GM19099 (cell line): ENCODE results near the gene RNF152.

Experiments
- POLR2A ChIP-seq: IDR thresholded peaks from 3 replicates; pipeline ENCODE4 v1.6.1; 2011; ENCODE audit warnings: low read depth; ENCODE audit not compliant: insufficient read length; ENCODE audit errors: extremely low read depth

RNF152 gene

DNA sequence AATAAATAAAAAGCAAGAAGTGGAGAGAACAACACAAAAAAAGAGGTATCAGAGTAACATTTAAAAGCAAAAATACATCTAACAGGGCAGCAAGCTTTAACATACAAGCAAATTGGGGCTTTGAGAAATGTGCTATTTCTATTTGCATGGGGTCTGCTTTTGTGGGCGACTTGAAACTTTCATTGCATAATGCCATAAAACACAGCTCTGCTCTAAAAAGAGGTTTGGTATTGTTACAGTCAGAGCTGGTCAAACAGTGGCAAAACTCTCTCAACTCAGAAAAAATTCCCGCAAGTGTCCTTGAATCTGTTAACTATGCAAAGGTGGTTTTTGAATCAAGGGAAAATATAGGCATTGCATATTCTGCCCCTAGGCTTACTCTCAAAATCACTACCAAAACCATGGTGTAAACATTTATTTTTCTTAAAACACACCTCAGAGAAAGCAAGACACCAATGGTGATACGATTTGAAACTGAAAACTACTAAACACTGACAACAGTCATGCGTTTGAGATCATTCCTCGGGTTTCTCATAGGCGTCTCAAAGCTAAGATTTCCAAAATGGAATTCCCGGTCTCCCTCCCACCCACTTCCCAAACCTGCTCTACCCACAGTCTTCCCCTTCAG is 45.5 kb downstream of the RNF152 start:
- TF ChIP-seq POLR2A = no peak

DNA sequence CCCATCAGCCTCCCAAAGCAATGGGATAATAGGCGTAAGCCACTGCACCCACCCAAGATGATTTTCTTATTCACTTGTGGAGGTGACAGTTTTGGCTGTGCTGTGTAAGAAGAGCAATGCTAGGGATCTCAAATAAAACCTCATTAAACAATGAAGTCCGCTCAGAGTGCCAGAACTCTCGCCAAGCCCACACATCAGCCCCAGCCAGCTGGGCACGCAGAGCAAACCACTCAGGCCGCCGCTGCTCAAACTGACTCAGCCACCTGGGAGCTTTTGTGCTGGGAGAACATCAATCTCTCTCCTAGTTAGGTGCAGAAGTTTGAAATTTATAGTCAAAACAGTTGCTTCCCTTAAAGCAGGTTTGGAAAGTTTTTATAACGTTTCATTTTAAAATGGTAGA is 47.6 kb downstream of the RNF152 start:
- no peak for TF ChIP-seq POLR2A

DNA sequence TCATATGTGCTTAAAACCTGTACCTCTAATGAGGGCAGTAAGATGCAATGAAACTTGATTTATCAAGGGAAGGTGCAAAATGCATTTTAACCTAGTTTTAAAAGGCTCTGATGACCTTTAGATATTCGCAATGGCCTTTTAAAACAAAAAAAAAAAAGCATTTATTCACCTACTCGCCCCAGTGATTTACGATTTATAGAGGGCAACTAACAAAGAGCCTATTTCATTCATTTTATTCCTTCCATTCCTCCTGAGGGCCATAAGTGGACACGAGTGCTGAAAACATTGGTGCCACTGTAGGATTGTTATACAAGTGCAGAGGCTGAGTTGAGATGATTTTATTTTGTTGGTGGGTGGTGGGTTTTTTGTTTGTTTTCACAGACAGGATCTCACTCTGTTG is 48.1 kb downstream of the RNF152 start:
- TF ChIP-seq POLR2A = no peak

DNA sequence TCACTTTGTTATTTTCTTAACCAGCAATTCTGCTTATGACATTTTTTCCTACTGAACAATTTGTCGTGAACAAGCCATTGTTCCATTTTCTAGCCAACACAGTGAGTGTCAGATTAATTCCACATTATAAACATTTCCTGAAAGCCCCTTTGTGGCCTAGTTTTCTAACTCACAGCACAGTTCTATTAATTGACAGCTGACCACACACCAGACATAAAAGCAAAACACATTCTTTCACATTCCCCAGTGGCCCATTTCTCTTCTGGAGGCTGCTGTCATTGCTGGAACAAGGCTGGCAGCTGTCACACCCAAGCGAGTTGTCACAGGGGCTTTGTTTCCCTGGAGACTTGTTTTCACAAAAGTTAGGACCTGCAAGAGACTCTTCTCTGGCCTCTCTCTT is 50.7 kb downstream of the RNF152 start:
- no peak for TF ChIP-seq POLR2A

DNA sequence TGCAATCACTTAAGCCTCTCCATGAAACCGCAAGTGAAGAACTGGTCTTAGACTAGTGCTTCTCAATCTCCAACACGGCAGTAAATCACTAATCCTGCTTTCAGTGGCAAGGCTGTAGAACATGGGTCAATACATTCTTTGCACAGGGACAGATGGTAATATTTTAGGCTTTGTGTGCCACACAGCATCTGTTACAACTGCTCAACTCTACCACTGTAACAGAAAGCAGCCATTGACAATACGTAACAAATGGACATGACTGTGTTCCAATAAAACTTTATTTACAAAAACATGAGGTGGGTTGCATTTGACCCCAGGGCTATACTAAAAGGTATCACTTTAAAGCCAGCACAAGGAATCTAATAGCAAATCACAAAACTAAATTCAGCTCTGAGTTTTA is 51.1 kb downstream of the RNF152 start:
- no peak for TF ChIP-seq POLR2A

DNA sequence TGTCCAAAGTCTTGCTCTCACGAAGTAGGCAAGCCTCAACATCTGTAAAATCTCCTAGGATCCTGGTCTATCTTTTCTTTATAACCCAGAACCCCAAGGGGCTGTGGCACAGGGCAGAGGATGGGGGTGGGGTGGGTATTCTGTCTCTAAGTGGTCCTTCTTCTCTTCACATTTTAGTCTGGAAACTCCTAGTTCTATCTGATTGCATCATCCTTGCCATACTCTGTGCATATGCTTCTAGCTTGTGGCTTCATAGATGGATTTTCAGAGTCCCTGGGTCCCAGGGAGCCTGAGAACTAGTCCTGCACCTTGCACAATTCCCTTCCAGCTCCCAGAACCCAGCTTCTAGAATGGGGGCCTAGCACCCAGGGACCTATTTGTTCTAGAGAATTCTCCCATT is 52.5 kb downstream of the RNF152 start:
- no peak for TF ChIP-seq POLR2A

DNA sequence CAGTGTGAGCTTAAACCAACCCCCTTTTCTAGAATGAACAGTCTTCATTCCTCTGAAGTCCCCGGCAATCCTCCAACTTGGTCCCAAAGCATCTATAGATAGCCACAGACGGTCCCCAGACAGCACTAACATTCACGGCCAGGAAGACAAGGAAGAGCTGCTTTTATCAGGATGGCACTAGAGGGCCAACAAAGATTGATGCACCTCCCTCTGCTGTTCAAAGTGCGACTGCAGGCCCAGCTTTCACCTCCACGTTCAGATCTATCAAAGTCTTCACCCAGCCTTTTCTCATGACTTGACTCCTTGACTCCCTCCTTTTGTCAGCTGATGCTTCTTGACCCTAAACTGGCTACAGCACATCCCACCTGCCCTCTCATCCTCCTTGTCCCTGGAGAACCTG is 54.3 kb downstream of the RNF152 start:
- TF ChIP-seq POLR2A = no peak

DNA sequence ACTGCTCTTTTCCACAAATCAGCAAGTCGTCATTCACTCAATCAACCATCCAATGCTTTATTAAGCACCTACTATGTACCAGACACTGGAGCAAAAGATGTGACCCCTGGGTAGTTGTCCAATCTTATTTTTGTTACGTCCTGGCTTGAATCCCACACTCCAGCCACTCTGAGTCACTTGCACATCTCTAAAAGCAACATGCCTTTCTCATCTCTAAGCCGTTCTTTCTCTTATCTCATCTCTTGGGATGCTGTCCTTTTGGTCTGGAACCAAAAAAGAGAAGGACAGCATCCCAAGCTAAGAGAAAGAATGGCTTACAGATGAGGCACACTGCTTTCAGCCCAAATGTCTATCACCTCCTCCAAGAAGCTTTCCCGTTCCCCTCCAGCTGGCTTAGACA is 58.8 kb downstream of the RNF152 start:
- no peak for TF ChIP-seq POLR2A

DNA sequence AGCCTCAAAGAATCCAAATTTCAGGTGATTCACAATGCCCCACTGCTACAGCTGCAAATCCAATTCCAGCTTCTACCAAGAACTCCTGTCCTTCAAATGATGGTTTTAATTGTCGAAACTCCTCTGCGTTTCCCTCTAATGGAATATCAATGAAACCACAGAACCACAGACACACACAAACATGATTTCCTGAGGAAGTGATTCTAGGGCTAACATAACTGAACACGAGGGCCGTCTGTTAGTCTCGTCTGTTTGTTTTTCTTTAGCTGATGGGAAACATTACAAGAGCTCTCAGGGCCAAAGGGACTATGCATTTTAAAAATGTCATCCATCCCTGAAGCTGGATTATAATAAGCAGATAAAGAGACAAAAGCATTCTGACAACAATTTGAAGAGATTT is 59.4 kb downstream of the RNF152 start:
- TF ChIP-seq POLR2A = no peak

DNA sequence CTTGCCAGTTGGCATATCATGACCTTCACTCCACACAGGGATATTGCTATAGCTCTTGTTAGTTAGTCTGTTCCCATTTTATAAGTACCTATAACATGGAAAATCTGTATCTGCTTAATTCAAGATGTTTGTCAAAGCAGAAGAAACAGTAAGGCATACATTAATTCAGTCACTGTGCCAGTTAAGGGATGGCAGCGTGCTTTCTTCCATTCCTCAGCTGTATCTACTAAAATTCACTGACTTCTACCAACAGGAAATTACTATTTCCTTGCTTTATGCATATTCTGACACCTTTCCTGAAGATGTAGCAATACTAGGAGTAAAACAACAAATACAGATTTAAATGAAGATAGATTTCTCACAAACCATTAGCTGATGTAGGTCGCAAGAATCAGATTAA is 59.9 kb downstream of the RNF152 start:
- TF ChIP-seq POLR2A = no peak

DNA sequence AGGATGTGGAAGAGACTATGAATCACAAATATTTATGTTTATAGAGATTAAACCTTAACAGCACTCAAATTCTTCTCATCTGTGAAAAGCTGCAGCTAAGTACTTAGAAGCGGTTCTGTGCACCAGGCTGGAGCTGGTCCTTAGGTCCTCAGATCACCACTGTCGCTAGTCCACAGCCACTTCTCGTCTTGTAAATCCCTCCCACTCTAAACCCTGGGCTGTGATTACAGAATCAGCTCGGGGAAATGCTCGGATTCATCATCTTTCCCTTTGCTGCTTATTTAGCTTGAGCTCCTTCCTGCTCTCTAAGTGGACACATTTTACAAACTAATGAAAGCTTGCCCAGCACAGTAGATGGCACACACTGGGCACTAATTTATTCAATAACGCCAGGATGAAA is 61.7 kb downstream of the RNF152 start:
- no peak for TF ChIP-seq POLR2A

DNA sequence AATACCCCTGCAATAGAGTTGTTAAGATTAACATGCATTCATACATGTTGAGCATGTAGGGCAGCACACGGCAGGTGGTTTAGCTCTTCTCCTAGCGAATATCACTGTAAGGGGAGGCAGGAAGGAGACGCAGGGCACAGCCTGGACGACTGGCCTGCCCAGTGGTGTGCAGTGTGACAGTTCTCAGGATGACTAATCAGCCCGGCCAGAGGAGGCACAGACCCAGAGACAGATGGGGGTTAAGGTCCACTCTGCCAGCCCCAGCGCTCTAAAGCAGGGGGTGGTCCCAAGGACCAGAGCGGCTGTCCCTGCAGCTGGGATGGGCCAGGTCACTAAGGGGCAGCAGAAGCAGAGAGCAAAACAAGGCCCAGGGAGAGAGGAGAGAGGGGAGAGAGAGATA is 63.7 kb downstream of the RNF152 start:
- no peak for TF ChIP-seq POLR2A

DNA sequence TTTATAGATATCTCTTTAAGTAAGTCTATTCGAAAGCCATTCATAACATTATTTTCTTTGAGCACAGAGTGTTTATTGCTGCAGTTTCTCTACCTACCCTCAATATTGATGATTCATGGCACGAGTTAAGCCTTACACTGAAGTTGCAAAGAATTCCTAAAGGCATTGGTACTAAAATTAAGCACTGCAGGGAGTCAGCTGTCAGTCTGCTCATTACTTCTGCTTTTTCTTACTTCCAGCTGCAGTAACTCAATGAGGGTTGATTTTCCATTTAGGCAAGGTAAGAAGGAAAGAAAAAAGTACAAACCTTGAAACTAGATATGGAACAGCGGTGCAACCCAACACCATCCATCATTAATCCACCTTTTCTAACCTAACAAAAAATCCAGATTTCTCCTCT is 65.2 kb downstream of the RNF152 start:
- TF ChIP-seq POLR2A = no peak

DNA sequence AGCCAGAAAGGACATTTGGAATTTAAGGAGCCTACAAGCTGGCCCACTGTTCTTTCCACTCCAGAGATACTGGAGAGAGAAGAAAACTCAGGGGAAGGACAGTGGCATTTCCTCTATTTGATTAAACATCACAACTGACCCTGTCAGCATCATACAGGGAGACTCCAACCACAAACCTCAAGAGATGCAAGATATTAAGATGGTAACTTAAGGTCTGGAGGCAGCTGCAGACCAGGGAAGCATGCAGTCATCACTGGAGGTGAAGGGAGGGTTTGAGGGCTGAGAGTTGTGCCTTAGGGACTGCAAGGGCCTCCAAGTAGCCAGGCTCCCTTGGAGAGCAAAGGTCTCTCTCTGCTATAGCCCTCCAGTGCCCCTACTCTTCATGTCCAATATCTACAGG is 67.4 kb downstream of the RNF152 start:
- TF ChIP-seq POLR2A = no peak

DNA sequence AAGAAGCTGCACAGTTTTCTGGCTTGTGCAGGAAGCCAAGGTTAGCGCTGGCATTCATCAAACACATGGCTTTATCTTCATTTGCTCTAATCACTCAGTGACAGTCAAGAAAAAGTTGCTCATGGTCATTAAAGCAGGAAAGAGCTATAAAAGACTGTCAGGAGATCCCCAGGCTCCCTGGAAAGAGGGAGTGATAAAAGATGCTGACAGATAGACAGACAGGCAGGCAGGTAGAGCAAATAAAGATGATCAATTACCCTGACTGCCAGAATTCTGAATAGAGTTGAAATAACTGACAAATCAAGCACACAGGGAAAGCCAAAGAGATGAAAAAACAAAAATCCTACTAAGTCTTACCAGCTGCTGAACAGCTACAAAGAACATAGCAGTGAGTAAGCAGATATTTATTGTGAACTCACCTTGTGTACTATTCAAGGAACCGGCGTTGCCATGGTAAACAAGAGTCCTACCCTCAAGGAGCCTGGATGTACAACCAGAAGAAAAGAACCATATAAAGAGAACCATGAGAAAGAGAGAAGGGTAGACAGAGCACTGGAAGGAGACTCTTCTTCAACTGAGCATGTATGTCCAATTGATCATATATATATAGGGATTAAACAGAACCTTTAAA is 68.0 kb downstream of the RNF152 start:
- no peak for TF ChIP-seq POLR2A

DNA sequence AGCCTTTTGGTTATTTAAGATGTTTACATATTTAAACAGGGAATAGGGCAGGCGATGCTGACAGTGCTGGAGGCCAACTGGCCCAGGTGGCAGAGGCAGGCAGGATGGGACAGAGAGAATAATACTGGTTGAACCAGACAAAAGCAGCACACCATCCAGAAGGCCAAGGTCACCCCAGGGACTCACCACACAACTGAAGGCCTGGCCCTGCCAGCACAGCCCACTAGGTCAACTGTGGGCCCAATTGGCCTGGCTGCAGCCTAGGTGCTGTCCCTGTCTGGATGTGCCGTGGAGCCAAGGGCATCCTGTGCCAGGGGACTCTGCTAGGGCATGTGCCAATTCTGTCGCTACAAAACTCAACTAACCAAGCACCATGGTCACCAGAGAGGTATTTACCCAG is 69.2 kb downstream of the RNF152 start:
- no peak for TF ChIP-seq POLR2A

DNA sequence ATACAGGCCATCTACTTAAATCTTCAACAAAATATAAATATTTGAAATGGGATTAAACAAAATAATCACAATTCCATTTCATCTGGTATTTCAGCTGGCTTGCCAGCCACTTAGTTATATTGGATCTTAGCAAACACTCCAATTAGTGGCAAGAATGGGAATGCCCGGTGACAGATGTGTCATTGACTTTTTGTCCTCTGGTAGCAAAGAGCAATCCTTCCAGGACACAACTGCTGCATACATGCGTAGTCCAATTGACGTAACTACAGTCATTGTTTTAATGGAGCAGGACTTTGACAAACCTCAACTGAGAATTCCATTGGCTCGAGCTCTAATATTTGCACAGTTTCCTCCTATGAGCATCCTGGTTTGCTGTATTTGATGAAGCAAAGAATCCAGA is 69.9 kb downstream of the RNF152 start:
- TF ChIP-seq POLR2A = no peak
